ENCODE results near the gene KCNH1. TPM values are rescaled to one million over a fixed set of nuclear protein-coding genes. Genes with fewer than 3 reads are reported as not detected.

KCNH1 gene
- total RNA-seq, 4 donors from 2014 or later: 0.53 to 16.5 (median 2.4) TPM

- Histone ChIP-seq H3K36me3 (no peaks in the 10 kb centered on the region), H3K27me3 (no peaks in the 10 kb centered on the region), H3K4me3 (no peak overlapping the region), H3K9me3 (no peaks in the 10 kb centered on the region), H3K27ac (no peak overlapping the region), H3K4me1 (no peaks in the 10 kb centered on the region)
- no peak for DNase-seq
- TF ChIP-seq POLR2A (IDR thresholded peaks at IDR 0.05) (no peak), CTCF (IDR thresholded peaks at IDR 0.05) (no peak)
These were observed 211.3 kb downstream of the KCNH1 start for GRCh38 chr1:210922666-210923065.

- no peak for DNase-seq
- TF ChIP-seq CTCF (IDR thresholded peaks at IDR 0.05) (no peak), POLR2A (IDR thresholded peaks at IDR 0.05) (no peak)
- H3K4me3 ChIP-seq: no peak overlapping the region
These were observed 212.9 kb downstream of the KCNH1 start for GRCh38 chr1:210920716-210921694.

GRCh38 chr1:210920258-210920657 is 213.7 kb downstream of the KCNH1 start:
- no peak overlapping the region for H3K27ac ChIP-seq
- H3K9me3 ChIP-seq: no peaks in the 10 kb centered on the region
- no peak for DNase-seq
- H3K4me3 ChIP-seq: no peak overlapping the region
- TF ChIP-seq CTCF (IDR thresholded peaks at IDR 0.05) (no peak), POLR2A (IDR thresholded peaks at IDR 0.05) (no peak)
- no peaks in the 10 kb centered on the region for H3K4me1 ChIP-seq
- no peaks in the 10 kb centered on the region for H3K36me3 ChIP-seq
- no peaks in the 10 kb centered on the region for H3K27me3 ChIP-seq

More at GRCh38 chr1:210920716-210921694, 212.9 kb downstream of the KCNH1 start:
- Histone ChIP-seq H3K27ac (no peak overlapping the region), H3K27me3 (no peaks in the 10 kb centered on the region), H3K36me3 (no peaks in the 10 kb centered on the region), H3K9me3 (no peaks in the 10 kb centered on the region), H3K4me1 (no peaks in the 10 kb centered on the region)

- Histone ChIP-seq H3K4me1 (no peaks in the 10 kb centered on the region), H3K27me3 (no peaks in the 10 kb centered on the region), H3K36me3 (no peaks in the 10 kb centered on the region), H3K27ac (no peak overlapping the region), H3K4me3 (no peak overlapping the region), H3K9me3 (no peaks in the 10 kb centered on the region)
- no peak for DNase-seq
- TF ChIP-seq CTCF (IDR thresholded peaks at IDR 0.05): no peak
- no peak for TF ChIP-seq POLR2A (IDR thresholded peaks at IDR 0.05)
These were observed 215.1 kb downstream of the KCNH1 start for GRCh38 chr1:210918893-210919292.

GRCh38 chr1:210917560-210918169 is 216.3 kb downstream of the KCNH1 start:
- H3K27ac ChIP-seq: no peak overlapping the region
- no peaks in the 10 kb centered on the region for H3K27me3 ChIP-seq
- H3K4me1 ChIP-seq: no peaks in the 10 kb centered on the region
- no peaks in the 10 kb centered on the region for H3K9me3 ChIP-seq
- H3K4me3 ChIP-seq: no peak overlapping the region
- H3K36me3 ChIP-seq: no peaks in the 10 kb centered on the region
- TF ChIP-seq POLR2A (IDR thresholded peaks at IDR 0.05) (no peak), CTCF (IDR thresholded peaks at IDR 0.05) (no peak)
- DNase-seq: no peak

All from Peyer's patch (tissue), 4 donors.